Measurements from ENCODE around the gene PSMA6. TPM values are rescaled to one million over a fixed set of nuclear protein-coding genes. Genes with fewer than 3 reads are reported as not detected.
"Not testable (repeated sequence)": the region's sequence is repeated elsewhere in the genome, so short reads cannot be mapped to it uniquely, and the experiment has no call there.

Gene PSMA6
- total RNA-seq, 1 donor from 2014 or later = 501 TPM

GRCh38 chr14:35337269-35338255 is 45.4 kb downstream of the PSMA6 start:
- Mint-ChIP-seq H3K4me1 (peaks cover 34% of the 10 kb centered on the region), H3K27ac (peak overlapping the region; percentile 48), H3K36me3 (ENCODE audit: low read depth) (no peaks in the 10 kb centered on the region), H3K27me3 (no peaks in the 10 kb centered on the region), H3K9me3 (no peaks in the 10 kb centered on the region), H3K4me3 (no peak overlapping the region)
- intact Hi-C loops (cut with micrococcal nuclease) = no loop called here
- DNase-seq = no peak

GRCh38 chr14:35338731-35339405 is 46.7 kb downstream of the PSMA6 start:
- intact Hi-C loops (cut with micrococcal nuclease) = no loop called here

GRCh38 chr14:35339761-35340406 is 47.7 kb downstream of the PSMA6 start:
- DNase-seq = no peak
- Mint-ChIP-seq H3K27me3 (no peaks in the 10 kb centered on the region), H3K9me3 (no peaks in the 10 kb centered on the region), H3K36me3 (ENCODE audit: low read depth) (no peaks in the 10 kb centered on the region), H3K4me1 (peaks cover 20% of the 10 kb centered on the region), H3K27ac (peak overlapping the region; percentile 63), H3K4me3 (no peak overlapping the region)
- intact Hi-C loops (cut with micrococcal nuclease) = no loop called here

More at GRCh38 chr14:35338731-35339405, 46.7 kb downstream of the PSMA6 start:
- no peaks in the 10 kb centered on the region for H3K36me3 Mint-ChIP-seq (ENCODE audit: low read depth)
- H3K27ac Mint-ChIP-seq = no peak overlapping the region
- DNase-seq = no peak
- H3K4me1 Mint-ChIP-seq = peaks cover 22% of the 10 kb centered on the region
- no peaks in the 10 kb centered on the region for H3K27me3 Mint-ChIP-seq
- no peaks in the 10 kb centered on the region for H3K9me3 Mint-ChIP-seq
- H3K4me3 Mint-ChIP-seq = no peak overlapping the region

GRCh38 chr14:35340616-35341453 is 48.7 kb downstream of the PSMA6 start:
- Mint-ChIP-seq H3K36me3 (ENCODE audit: low read depth) (no peaks in the 10 kb centered on the region), H3K4me1 (peaks cover 20% of the 10 kb centered on the region), H3K27ac (peak overlapping the region; percentile 14), H3K4me3 (no peak overlapping the region), H3K9me3 (no peaks in the 10 kb centered on the region), H3K27me3 (no peaks in the 10 kb centered on the region)
- no peak for DNase-seq
- intact Hi-C loops (cut with micrococcal nuclease) = no loop called here

- intact Hi-C loops (cut with micrococcal nuclease) = no loop called here
- Mint-ChIP-seq H3K36me3 (ENCODE audit: low read depth) (no peaks in the 10 kb centered on the region), H3K9me3 (no peaks in the 10 kb centered on the region), H3K27me3 (no peaks in the 10 kb centered on the region), H3K27ac (no peak overlapping the region), H3K4me3 (no peak overlapping the region), H3K4me1 (peaks cover 19% of the 10 kb centered on the region)
- DNase-seq = peak; percentile 70
These were observed 49.2 kb downstream of the PSMA6 start for GRCh38 chr14:35341454-35341750.

DNA sequence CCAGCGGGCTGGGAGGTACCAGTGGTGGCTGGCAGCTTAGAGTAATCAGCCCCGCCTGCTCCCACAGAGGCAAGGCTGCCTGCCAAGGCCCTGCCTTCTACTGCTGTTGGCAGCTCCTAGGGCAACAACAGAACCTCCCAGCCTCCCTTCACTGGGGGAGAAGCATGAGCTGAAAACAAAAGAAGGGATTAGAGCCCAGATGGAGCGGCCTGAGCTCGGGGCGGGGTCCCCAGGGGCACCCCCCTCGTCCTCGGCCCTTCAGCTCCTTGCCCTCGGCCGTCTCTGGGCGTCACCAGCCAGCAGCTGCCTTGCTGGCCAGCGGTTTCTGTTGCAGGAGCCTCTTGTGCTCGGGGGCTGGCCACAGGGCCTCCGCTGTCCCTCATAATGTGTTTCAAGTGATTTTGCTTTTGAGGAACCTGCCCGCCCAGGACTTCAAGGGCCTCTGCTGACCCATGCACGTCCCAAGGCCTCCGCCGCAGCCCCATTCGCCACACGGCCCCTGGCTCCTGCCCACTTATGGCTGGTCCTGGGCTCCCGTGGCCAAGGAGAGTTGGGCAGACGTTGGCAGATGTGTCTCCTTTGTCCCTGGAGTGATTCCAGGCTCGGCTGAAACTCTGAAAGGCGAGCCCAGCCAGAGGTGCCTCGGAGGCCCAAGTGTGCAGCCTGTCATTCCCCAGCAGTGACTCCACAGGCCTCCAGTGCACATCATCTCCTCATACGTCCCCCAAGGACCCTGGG is 49.7 kb downstream of the PSMA6 start:
- H3K27me3 Mint-ChIP-seq = no peaks in the 10 kb centered on the region
- no peak for DNase-seq
- no peak overlapping the region for H3K27ac Mint-ChIP-seq
- H3K9me3 Mint-ChIP-seq = no peaks in the 10 kb centered on the region
- H3K4me1 Mint-ChIP-seq = peaks cover 18% of the 10 kb centered on the region
- H3K4me3 Mint-ChIP-seq = no peak overlapping the region
- H3K36me3 Mint-ChIP-seq (ENCODE audit: low read depth) = no peaks in the 10 kb centered on the region
- intact Hi-C loops (cut with micrococcal nuclease) = no loop called here

DNA sequence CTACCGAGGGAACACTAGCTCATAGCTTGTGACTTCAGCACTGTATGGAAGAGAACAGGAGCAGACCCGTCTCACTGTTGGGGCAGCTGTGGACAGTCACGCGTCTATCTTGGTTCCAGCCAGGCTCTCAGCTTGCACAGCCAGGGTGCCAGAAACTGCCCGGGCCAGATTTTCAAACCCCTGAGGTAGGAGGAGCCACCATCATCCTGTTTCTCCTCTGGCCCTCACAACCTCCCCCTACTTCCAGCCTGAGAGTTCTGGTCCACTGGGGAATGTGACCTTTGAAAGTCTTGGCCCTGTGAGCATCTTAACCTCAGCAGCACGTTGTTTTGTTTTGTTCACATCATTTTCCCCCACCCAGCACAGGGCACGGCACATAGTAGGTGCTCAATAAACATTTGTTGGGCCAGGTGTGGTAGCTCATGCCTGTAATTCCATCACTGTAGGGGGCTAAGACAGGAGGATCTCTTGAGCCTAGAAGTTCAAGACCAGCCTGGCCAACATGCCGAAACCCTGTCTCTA is 50.4 kb downstream of the PSMA6 start:
- no peak overlapping the region for H3K4me3 Mint-ChIP-seq
- H3K4me1 Mint-ChIP-seq = peaks cover 16% of the 10 kb centered on the region
- no peak for DNase-seq
- H3K36me3 Mint-ChIP-seq (ENCODE audit: low read depth) = no peaks in the 10 kb centered on the region
- H3K27me3 Mint-ChIP-seq = no peaks in the 10 kb centered on the region
- peak overlapping the region; percentile 68 for H3K27ac Mint-ChIP-seq
- intact Hi-C loops (cut with micrococcal nuclease) = no loop called here
- H3K9me3 Mint-ChIP-seq = no peaks in the 10 kb centered on the region

DNA sequence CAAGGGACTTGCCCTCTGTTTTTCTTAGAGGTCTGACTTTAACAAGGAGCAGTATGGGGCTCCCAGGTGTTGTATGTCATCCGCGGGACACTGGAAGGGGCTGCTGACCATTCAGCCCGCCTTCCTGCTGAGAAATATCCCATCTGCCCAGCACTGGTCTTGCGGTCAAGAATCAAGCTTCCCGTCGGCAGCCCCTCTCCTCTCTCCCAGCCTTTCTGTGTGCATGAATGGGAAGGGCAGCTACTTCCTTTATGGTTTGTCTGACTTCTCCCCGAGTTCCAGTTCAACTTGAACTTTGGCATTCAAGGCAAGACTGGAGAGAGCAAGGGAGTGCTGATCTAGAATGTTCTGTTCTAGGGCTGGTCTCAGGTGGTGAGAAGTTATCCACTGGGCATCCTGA is 51.5 kb downstream of the PSMA6 start:
- Mint-ChIP-seq H3K4me3 (no peak overlapping the region), H3K27ac (no peak overlapping the region)

DNA sequence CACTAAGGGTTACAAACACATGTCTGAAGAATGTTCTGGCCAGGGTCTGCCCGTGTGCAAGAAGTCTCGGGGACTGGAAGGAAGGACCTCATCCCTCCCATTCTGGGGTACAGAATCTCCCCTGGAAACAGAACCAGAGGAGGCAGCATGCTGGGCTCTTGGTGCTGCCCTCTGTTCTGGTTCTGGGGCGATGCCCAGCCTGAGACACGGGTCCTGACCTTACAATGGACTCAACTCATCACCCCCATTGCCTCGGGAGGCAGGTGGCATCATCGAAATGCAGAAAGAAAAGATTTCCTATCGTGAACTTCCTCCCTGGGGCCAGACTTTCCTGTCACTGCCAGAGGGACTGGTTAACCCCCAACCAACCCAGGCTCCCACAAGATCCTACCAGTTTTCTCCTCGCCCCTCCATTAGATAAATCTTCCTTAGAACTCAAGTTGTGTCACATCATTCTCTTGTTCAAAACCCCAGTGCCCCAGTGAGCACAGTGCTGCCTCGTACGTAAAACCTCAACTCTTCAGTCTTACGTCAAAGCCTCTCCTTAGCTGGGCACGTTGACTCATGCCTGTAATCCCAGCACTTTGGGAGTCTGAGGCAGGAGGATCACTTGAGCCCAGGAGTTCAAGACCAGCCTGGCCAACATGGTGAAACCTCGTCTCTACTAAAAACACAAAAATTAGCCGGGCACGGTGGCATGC is 52.1 kb downstream of the PSMA6 start:
- no peaks in the 10 kb centered on the region for H3K36me3 Mint-ChIP-seq (ENCODE audit: low read depth)
- no peak for DNase-seq
- intact Hi-C loops (cut with micrococcal nuclease) = no loop called here
- H3K27ac Mint-ChIP-seq = no peak overlapping the region
- H3K4me3 Mint-ChIP-seq = no peak overlapping the region
- H3K9me3 Mint-ChIP-seq = no peaks in the 10 kb centered on the region
- H3K27me3 Mint-ChIP-seq = peaks cover 3% of the 10 kb centered on the region
- H3K4me1 Mint-ChIP-seq = peaks cover 18% of the 10 kb centered on the region

More for the DNA sequence above, 51.5 kb downstream of the PSMA6 start:
- H3K27me3 Mint-ChIP-seq = peaks cover 3% of the 10 kb centered on the region
- intact Hi-C loops (cut with micrococcal nuclease) = no loop called here
- no peaks in the 10 kb centered on the region for H3K9me3 Mint-ChIP-seq
- no peak for DNase-seq
- peaks cover 18% of the 10 kb centered on the region for H3K4me1 Mint-ChIP-seq
- H3K36me3 Mint-ChIP-seq (ENCODE audit: low read depth) = no peaks in the 10 kb centered on the region

DNA sequence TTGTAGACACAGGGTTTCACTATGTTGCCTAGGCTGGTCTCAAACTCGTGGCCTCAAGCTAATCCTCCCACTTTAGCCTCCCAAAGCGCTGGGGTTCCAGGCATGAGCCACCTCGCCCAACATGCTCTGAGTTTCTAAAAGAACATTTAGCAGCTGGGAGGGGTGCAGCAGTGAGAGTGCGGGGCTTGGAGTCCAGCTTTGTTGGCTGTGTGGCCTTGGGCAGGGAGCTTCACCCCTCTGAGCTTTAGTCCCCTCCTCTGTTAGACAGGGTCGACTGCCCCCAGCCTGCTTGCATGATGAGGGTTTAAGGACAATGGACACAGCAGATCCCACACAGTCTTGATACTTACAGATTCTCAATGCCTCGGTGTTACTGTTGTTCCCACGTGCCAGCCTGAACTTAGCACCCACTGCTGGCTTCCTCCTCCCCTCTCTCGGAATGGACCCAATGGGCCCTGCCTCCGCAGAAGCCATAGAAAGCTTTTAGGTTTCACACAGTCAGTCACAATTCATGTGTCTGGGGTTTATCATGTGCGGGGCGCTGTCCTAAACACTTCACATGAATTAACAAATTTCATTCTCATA is 54.6 kb downstream of the PSMA6 start:
- no peak overlapping the region for H3K4me3 Mint-ChIP-seq
- no peak for DNase-seq
- H3K27me3 Mint-ChIP-seq = peaks cover 3% of the 10 kb centered on the region
- H3K27ac Mint-ChIP-seq = no peak overlapping the region
- intact Hi-C loops (cut with micrococcal nuclease) = no loop called here
- peaks cover 12% of the 10 kb centered on the region for H3K4me1 Mint-ChIP-seq
- no peaks in the 10 kb centered on the region for H3K9me3 Mint-ChIP-seq
- no peaks in the 10 kb centered on the region for H3K36me3 Mint-ChIP-seq (ENCODE audit: low read depth)

DNA sequence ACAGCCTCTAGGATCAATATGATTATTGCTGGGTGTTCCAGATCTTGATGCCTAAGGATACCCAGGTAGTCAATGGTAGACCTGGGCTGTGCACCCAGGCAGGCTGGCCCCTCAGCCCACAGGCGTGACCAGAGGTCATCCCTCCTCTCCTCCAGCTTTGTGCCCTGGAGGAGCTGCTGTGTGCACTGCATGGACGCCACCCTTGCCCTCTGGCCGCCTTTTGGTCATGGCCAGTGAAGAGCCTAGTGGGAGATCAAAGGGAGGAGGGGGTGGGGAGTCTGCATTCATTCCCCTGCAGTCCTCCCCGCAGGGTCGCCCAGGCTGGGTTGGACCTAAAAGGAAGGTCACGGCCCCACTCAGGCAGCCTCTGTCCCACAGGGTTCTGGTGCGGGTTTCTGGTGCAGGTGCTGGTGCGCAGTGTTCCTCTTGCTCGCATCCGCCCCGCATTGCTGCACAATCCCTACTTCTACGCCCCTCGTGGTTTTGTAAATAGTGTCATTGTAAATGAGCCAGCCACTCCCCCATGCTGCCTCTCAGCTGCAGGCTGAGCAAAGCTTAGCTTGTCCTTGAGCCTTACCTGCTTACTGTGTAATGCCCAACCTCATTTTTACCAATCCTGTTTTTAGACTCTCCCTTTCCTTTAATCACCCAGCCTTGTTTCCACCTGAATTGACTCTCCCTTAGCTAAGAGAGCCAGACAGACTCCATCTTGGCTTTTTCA is 55.3 kb downstream of the PSMA6 start:
- DNase-seq = no peak
- H3K36me3 Mint-ChIP-seq (ENCODE audit: low read depth) = no peaks in the 10 kb centered on the region
- H3K27ac Mint-ChIP-seq = no peak overlapping the region
- H3K27me3 Mint-ChIP-seq = peaks cover 3% of the 10 kb centered on the region
- no peak overlapping the region for H3K4me3 Mint-ChIP-seq
- H3K9me3 Mint-ChIP-seq = no peaks in the 10 kb centered on the region
- H3K4me1 Mint-ChIP-seq = peaks cover 13% of the 10 kb centered on the region
- intact Hi-C loops (cut with micrococcal nuclease) = no loop called here

GRCh38 chr14:35348044-35348380 is 55.8 kb downstream of the PSMA6 start:
- H3K4me3 Mint-ChIP-seq; H3K27me3 Mint-ChIP-seq; DNase-seq; H3K9me3 Mint-ChIP-seq; H3K27ac Mint-ChIP-seq; H3K36me3 Mint-ChIP-seq (ENCODE audit: low read depth); intact Hi-C loops (cut with micrococcal nuclease): not testable (repeated sequence)
- H3K4me1 Mint-ChIP-seq = peaks cover 16% of the 10 kb centered on the region

All from activated CD4-positive, alpha-beta T cell treated with anti-CD3 and anti-CD28 coated beads, Interleukin-2, amount 10 ng/mL, durations not matched to agents 24 days and 14 days (primary cell).